Trophoblast cell (in vitro differentiated cells and primary cell): ENCODE measurements around the gene RPL10A.
A peak's percentile ranks its signal among the peaks of the same experiment; 100 is the strongest.

Source experiments
- DNase-seq, 2 donors: peaks; one replicate each; pipeline ENCODE4 v3.0.0-alpha.2; 2016
- H2AFZ ChIP-seq: 2 replicates; pipeline ENCODE4 v1.6.1; 2013; ENCODE audit warnings: low read length, moderate library complexity, mild to moderate bottlenecking; ENCODE audit not compliant: insufficient read depth, poor library complexity
- H2AK5ac ChIP-seq: 2 replicates; pipeline ENCODE4 v1.6.1; 2013; ENCODE audit warnings: mild to moderate bottlenecking, low read length
- H2BK120ac ChIP-seq: 2 replicates; pipeline ENCODE4 v1.6.1; 2013; ENCODE audit warnings: low read length, mild to moderate bottlenecking, moderate library complexity; ENCODE audit not compliant: insufficient read depth, poor library complexity
- H2BK12ac ChIP-seq: 2 replicates; pipeline ENCODE4 v1.6.1; 2013; ENCODE audit warnings: mild to moderate bottlenecking, low read length, moderate library complexity
- H2BK5ac ChIP-seq: 2 replicates; pipeline ENCODE4 v1.6.1; 2013; ENCODE audit warnings: low read length, low read depth, moderate library complexity, mild to moderate bottlenecking; ENCODE audit not compliant: poor library complexity
- H3K14ac ChIP-seq: 2 replicates; pipeline ENCODE4 v1.6.1; 2013; ENCODE audit warnings: mild to moderate bottlenecking, low read length
- H3K18ac ChIP-seq: 2 replicates; pipeline ENCODE4 v1.6.1; 2013; ENCODE audit warnings: mild to moderate bottlenecking, low read length
- H3K23ac ChIP-seq: 2 replicates; pipeline ENCODE4 v1.6.1; 2013; ENCODE audit warnings: low read length
- H3K27ac ChIP-seq: 2 replicates; pipeline ENCODE4 v1.5.1; 2013; ENCODE audit warnings: low read depth, mild to moderate bottlenecking, inconsistent platforms, low read length, moderate library complexity
- H3K27me3 ChIP-seq: 2 replicates; pipeline ENCODE4 v1.6.1; 2013; ENCODE audit warnings: inconsistent platforms, mild to moderate bottlenecking, low read length, moderate library complexity; ENCODE audit not compliant: insufficient read depth
- H3K36me3 ChIP-seq, 2 experiments: 1 replicate in 1 of 2; 2 replicates in 1 of 2; pipeline ENCODE4 v1.6.1; 2013; ENCODE audit warnings: low read length in 2 of 2, mild to moderate bottlenecking in 2 of 2, moderate library complexity in 1 of 2; ENCODE audit not compliant: insufficient read depth in 2 of 2, control insufficient read depth in 1 of 2
- H3K4ac ChIP-seq: 2 replicates; pipeline ENCODE4 v1.6.1; 2013; ENCODE audit warnings: low read depth, mild to moderate bottlenecking, low read length, moderate library complexity
- H3K4me1 ChIP-seq, 2 experiments: 1 replicate in 1 of 2; 2 replicates in 1 of 2; pipeline ENCODE4 v1.6.1; 2013; ENCODE audit warnings: low read length in 2 of 2, mild to moderate bottlenecking in 2 of 2, moderate library complexity in 1 of 2; ENCODE audit not compliant: insufficient read depth in 2 of 2, control insufficient read depth in 1 of 2
- H3K4me2 ChIP-seq: 2 replicates; pipeline ENCODE4 v1.6.1; 2013; ENCODE audit warnings: inconsistent platforms, mild to moderate bottlenecking, low read length, moderate library complexity
- H3K4me3 ChIP-seq: 2 replicates; pipeline ENCODE4 v1.5.1; 2013; ENCODE audit warnings: mild to moderate bottlenecking, low read depth, low read length, inconsistent platforms
- H3K79me1 ChIP-seq: one replicate; pipeline ENCODE4 v1.6.1; 2013; ENCODE audit warnings: low read length
- H3K79me2 ChIP-seq: 2 replicates; pipeline ENCODE4 v1.6.1; 2013; ENCODE audit warnings: low read length, mild to moderate bottlenecking; ENCODE audit not compliant: control insufficient read depth, insufficient read depth, poor library complexity
- H3K9ac ChIP-seq: 2 replicates; pipeline ENCODE4 v1.6.1; 2013; ENCODE audit warnings: mild to moderate bottlenecking, low read length
- H3K9me3 ChIP-seq: 2 replicates; pipeline ENCODE4 v1.6.1; 2013; ENCODE audit warnings: low read depth, mild to moderate bottlenecking, control low read depth, inconsistent platforms, low read length; ENCODE audit not compliant: insufficient read depth
- H4K12ac ChIP-seq: 2 replicates; pipeline ENCODE4 v1.6.1; 2013; ENCODE audit warnings: low read depth, mild to moderate bottlenecking, low read length, moderate library complexity
- H4K8ac ChIP-seq: 2 replicates; pipeline ENCODE4 v1.6.1; 2013; ENCODE audit warnings: low read depth, mild to moderate bottlenecking, low read length, moderate library complexity
- H4K91ac ChIP-seq: one replicate; pipeline ENCODE4 v1.6.1; 2013; ENCODE audit warnings: low read depth, mild to moderate bottlenecking, low read length, moderate library complexity
- WGBS: extraction: QIAGEN DNeasy Blood & Tissue Kit; methylation state at CpG from one replicate; pipeline ENCODE4 v1.1.7; 2013; ENCODE audit warnings: missing lambda C conversion rate; ENCODE audit not compliant: insufficient read length, insufficient coverage; ENCODE audit errors: extremely low coverage; 5-methylcytosine and 5-hydroxymethylcytosine counted together

Gene RPL10A

DNA sequence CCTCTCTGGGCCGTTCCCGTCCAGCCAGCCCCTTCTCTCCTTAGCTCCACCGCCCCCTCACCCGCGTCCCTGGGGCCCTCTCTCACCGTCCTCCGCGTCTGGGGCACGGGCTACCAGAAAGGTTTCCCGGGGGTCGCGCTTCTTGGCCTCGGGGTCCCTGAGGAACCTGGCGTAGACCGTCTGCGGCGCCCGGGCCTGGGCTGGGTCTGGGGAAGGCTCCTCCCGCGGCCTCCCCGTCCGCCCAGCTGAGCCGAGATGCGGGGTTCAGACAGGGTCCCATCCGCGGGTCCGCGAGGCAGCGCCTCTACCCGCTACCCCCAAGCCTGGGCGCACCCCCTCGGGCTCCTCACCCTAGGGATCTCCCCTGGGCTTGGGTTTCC is 43.4 kb downstream of the RPL10A start:
- H3K9me3 ChIP-seq = no peaks in the 10 kb centered on the region
- H3K79me1 ChIP-seq = no peaks in the 10 kb centered on the region
- no peak for DNase-seq
- peak overlapping the region; percentile 28 for H4K8ac ChIP-seq
- H3K18ac ChIP-seq = no peak overlapping the region
- no peak overlapping the region for H3K14ac ChIP-seq
- H3K4me1 ChIP-seq = no peaks in the 10 kb centered on the region
- H2BK5ac ChIP-seq = no peak overlapping the region
- H3K79me2 ChIP-seq = no peaks in the 10 kb centered on the region
- no peak overlapping the region for H4K91ac ChIP-seq
- no peaks in the 10 kb centered on the region for H3K36me3 ChIP-seq
- no peak overlapping the region for H2AFZ ChIP-seq
- no peak overlapping the region for H4K12ac ChIP-seq
- H3K23ac ChIP-seq = no peak overlapping the region
- no peak overlapping the region for H2BK12ac ChIP-seq
- H3K27me3 ChIP-seq = no peaks in the 10 kb centered on the region
- peak overlapping the region; percentile 57 for H2AK5ac ChIP-seq
- no peak overlapping the region for H3K9ac ChIP-seq
- no peak overlapping the region for H3K27ac ChIP-seq
- H3K4me3 ChIP-seq = no peak overlapping the region
- no peak overlapping the region for H3K4ac ChIP-seq
- no peak overlapping the region for H3K4me2 ChIP-seq
- no peak overlapping the region for H2BK120ac ChIP-seq
- no CpG with 5 or more reads among the region's 32 CpGs for WGBS

DNA sequence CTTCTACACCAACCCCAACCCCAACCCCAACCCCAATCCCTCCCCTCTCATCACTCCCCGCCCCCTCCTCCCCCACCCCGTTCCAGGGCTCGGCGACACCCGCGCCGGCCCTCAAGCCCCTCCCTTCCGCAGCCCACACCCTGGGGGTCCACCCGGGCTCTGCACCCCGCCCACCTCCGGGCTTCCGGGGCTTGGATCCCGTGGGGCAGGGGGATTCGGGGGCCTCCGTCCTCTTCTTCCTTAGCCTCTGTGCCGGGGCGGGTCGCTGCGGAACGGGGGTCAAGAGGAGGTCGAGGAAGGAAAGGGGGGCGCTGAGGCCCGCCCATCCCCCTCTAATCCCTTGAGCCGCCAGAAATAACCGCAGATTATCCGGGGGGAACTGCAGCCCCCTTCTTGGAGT is 43.8 kb downstream of the RPL10A start:
- H3K9me3 ChIP-seq = no peaks in the 10 kb centered on the region
- no peak overlapping the region for H3K23ac ChIP-seq
- H3K27me3 ChIP-seq = no peaks in the 10 kb centered on the region
- no peak overlapping the region for H2BK5ac ChIP-seq
- no peak overlapping the region for H3K27ac ChIP-seq
- no peaks in the 10 kb centered on the region for H3K79me2 ChIP-seq
- no peak overlapping the region for H3K4me2 ChIP-seq
- H4K91ac ChIP-seq = no peak overlapping the region
- no peak overlapping the region for H2AK5ac ChIP-seq
- 91% methylated on average over 1 of the region's 26 CpGs for WGBS
- no peak overlapping the region for H3K4ac ChIP-seq
- no peaks in the 10 kb centered on the region for H3K4me1 ChIP-seq
- no peaks in the 10 kb centered on the region for H3K36me3 ChIP-seq
- H3K79me1 ChIP-seq = no peaks in the 10 kb centered on the region
- no peak overlapping the region for H3K18ac ChIP-seq
- no peak overlapping the region for H2BK120ac ChIP-seq
- no peak overlapping the region for H2AFZ ChIP-seq
- no peak overlapping the region for H3K14ac ChIP-seq
- H3K9ac ChIP-seq = no peak overlapping the region
- no peak overlapping the region for H4K12ac ChIP-seq
- H2BK12ac ChIP-seq = no peak overlapping the region
- no peak overlapping the region for H4K8ac ChIP-seq
- H3K4me3 ChIP-seq = no peak overlapping the region
- DNase-seq = no peak

DNA sequence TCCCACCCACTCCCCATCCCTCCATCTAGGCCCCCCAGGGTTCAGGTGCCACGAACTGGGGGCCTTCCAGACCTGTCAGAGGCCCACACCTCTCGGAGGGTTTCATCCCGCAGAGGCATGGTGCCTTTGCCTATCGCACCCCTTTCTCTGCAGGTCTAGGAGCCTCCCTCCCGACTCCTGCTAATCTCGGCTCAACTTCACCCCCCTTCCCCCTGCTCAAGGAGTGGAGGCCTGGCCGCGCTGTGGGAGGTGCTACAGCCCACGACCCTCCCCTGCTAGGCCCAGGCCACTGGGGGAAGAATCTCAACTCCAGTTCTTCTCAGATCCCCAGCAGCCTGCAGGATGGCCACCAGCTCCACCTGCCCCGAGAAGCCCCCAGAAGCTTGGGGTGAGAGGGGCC is 44.5 kb downstream of the RPL10A start, which contains the start of gene TULP1:
Gene TULP1, minus strand, starts transcription at position 157 of the 400 bp plus-strand sequence. Its CDS starts 38 bp downstream, at position 119.
- Histone ChIP-seq H3K9me3 (no peaks in the 10 kb centered on the region), H3K4ac (no peak within 1 kb of the TSS), H3K9ac (no peak within 1 kb of the TSS), H2BK12ac (no peak within 1 kb of the TSS), H4K91ac (no peak within 1 kb of the TSS), H3K18ac (no peak within 1 kb of the TSS), H3K27me3 (no peaks in the 10 kb centered on the region), H3K4me1 (no peaks in the 10 kb centered on the region), H4K12ac (no peak within 1 kb of the TSS), H3K23ac (no peak within 1 kb of the TSS), H2AK5ac (peak within 1 kb of the TSS; percentile 57), H3K4me3 (no peak within 1 kb of the TSS), H2BK120ac (no peak within 1 kb of the TSS), H3K14ac (no peak within 1 kb of the TSS), H3K79me2 (no peaks in the 10 kb centered on the region), H2AFZ (no peak within 1 kb of the TSS), H3K36me3 (no peaks in the 10 kb centered on the region), H3K27ac (no peak within 1 kb of the TSS), H4K8ac (peak within 1 kb of the TSS; percentile 28), H3K4me2 (no peak within 1 kb of the TSS), H3K79me1 (no peaks in the 10 kb centered on the region), H2BK5ac (no peak within 1 kb of the TSS)
- no peak for DNase-seq
- WGBS = no CpG with 5 or more reads among the region's 10 CpGs

DNA sequence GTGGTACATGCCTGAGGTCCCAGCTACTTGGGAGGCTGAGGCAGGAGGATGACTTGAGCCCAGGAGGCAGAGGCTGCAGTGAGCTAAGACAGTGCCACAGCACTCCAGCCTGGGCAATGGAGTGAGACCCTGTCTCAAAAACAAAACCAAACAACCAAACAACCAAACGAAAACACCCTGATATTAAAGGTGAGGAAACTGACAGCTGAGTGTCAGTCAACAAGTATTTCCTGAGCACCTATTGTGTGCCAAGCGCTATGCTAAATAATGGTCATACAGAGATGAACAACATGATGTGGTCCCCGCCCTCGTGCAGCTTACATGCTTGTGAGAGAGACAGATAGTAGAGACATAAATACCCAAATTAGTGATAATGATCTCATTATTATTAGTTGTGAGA is 46.4 kb downstream of the RPL10A start:
- peaks cover 0 to 2% of the 10 kb centered on the region in 2 experiments for H3K4me1 ChIP-seq
- no peak overlapping the region for H4K8ac ChIP-seq
- H4K91ac ChIP-seq = no peak overlapping the region
- no peak overlapping the region for H2AK5ac ChIP-seq
- H3K79me1 ChIP-seq = no peaks in the 10 kb centered on the region
- H3K4me2 ChIP-seq = no peak overlapping the region
- DNase-seq = no peak
- H2AFZ ChIP-seq = no peak overlapping the region
- no peak overlapping the region for H3K14ac ChIP-seq
- H2BK5ac ChIP-seq = no peak overlapping the region
- no peaks in the 10 kb centered on the region for H3K79me2 ChIP-seq
- no peak overlapping the region for H3K23ac ChIP-seq
- no peaks in the 10 kb centered on the region for H3K36me3 ChIP-seq
- no peaks in the 10 kb centered on the region for H3K27me3 ChIP-seq
- no peak overlapping the region for H3K4me3 ChIP-seq
- no CpG with 5 or more reads among the region's 4 CpGs for WGBS
- H3K9me3 ChIP-seq = no peaks in the 10 kb centered on the region
- no peak overlapping the region for H3K9ac ChIP-seq
- no peak overlapping the region for H4K12ac ChIP-seq
- H2BK12ac ChIP-seq = no peak overlapping the region
- no peak overlapping the region for H3K18ac ChIP-seq
- H3K27ac ChIP-seq = no peak overlapping the region
- H2BK120ac ChIP-seq = no peak overlapping the region
- H3K4ac ChIP-seq = no peak overlapping the region
